OCI-LY1 (cell line): ENCODE results near the gene AMZ1.

ENCODE experiments used
- CTCF ChIP-seq: fragments of 200-600 bp; sonication (generic), shearing (Covaris generic); IDR thresholded peaks from 2 replicates; pipeline ENCODE4 v1.5.1; 2017; ENCODE audit warnings: mild to moderate bottlenecking, antibody characterized with exemption, low read length, moderate library complexity, mixed read lengths
- EZH2 ChIP-seq: fragments of 200-600 bp; sonication (generic), shearing (Covaris generic); IDR thresholded peaks from 2 replicates; pipeline ENCODE4 v1.8.0; 2017; ENCODE audit warnings: borderline replicate concordance, mixed run types, mild to moderate bottlenecking, antibody characterized with exemption, low read length, moderate library complexity, mixed read lengths

GRCh38 chr7:2670171-2670570 is 17.8 kb upstream of the AMZ1 start:
- TF ChIP-seq CTCF (no peak), EZH2 (no peak)
